ENCODE data around the gene PCBP3.
"Not testable (repeated sequence)": the region's sequence is repeated elsewhere in the genome, so short reads cannot be mapped to it uniquely, and the experiment has no call there.

GRCh38 chr21:45656114-45656513 lies 12.6 kb downstream of the PCBP3 start:
- TF ChIP-seq CTCF (optimal IDR thresholded peaks at IDR 0.05 in 1 of 3, IDR thresholded peaks at IDR 0.05 in 1 of 3, conservative IDR thresholded peaks at IDR 0.05 in 1 of 3; ENCODE audit: extremely low read depth in 1 of 3, insufficient read depth in 2 of 3, low read length in 3 of 3); EZH2 (IDR thresholded peaks at IDR 0.05; ENCODE audit: low read length): not testable (repeated sequence)
